HCT116 (cell line): Measurements from ENCODE around the gene ZXDC. TPM values are rescaled to one million over a fixed set of nuclear protein-coding genes. Genes with fewer than 3 reads are reported as not detected.

ENCODE experiments used
- ATAC-seq: fragments of 200-7000 bp; cut with Tn5 transposase; 2 replicates; pipeline ENCODE4 v1.9.1; 2020; ENCODE audit warnings: mild to moderate bottlenecking, moderate library complexity
- BruUV-seq: library from RNA; stranded (reverse); fragments of 400-500 nt; replicated peaks from 2 replicates; lab custom pipeline; 2021; lab: Mats Ljungman, UMichigan
- CTCF ChIA-PET: fragments of 300-600 bp; sonication (Branson Sonifier 250); formaldehyde crosslinking; loops from one replicate; lab custom pipeline; 2021; ENCODE audit warnings: antibody characterized with exemption; lab: Charles Lee
- POLR2A ChIA-PET: fragments of 300-600, 350-600 bp; sonication (Branson Sonifier 250); formaldehyde crosslinking; loops from one replicate; lab custom pipeline; 2021; ENCODE audit warnings: antibody characterized with exemption; lab: Charles Lee
- RAD21 ChIA-PET, 2 experiments: fragments of 300-600 bp; sonication (Branson Sonifier 250); formaldehyde crosslinking; loops; one replicate each; lab custom pipeline; 2023; ENCODE audit warnings: low total read pairs in 2 of 2; ENCODE audit not compliant: uncharacterized antibody in 2 of 2, unreplicated experiment in 2 of 2, low non-redundant PET in 1 of 2; lab: Charles Lee
- DNase-seq: peaks from one replicate; pipeline ENCODE4 v3.0.0-alpha.2; 2010; ENCODE audit warnings: low read depth, low spot score
- H2AFZ ChIP-seq: fragments of 200-600 bp; shearing (Covaris generic), sonication (generic); 2 replicates; pipeline ENCODE4 v1.6.1; 2017; ENCODE audit warnings: low read depth, mixed run types, mixed read lengths, antibody characterized with exemption, low read length; ENCODE audit not compliant: poor library complexity, severe bottlenecking
- H3K27ac ChIP-seq: 2 replicates; pipeline ENCODE4 v1.5.1; 2012; ENCODE audit warnings: low read depth, low read length
- H3K27me3 ChIP-seq: fragments of 200-600 bp; sonication (generic); 2 replicates; pipeline ENCODE4 v1.6.1; 2016; ENCODE audit warnings: mixed run types, low read length, mixed read lengths; ENCODE audit not compliant: insufficient read depth
- H3K36me3 ChIP-seq, 2 experiments: fragments of 200-500 bp in 1 of 2; fragments of 200-600 bp in 1 of 2; sonication (Bioruptor generic) in 1 of 2; sonication (generic) in 1 of 2; 2 replicates each; pipeline versions ENCODE4 v1.5.1 to v1.6.1; 2014 to 2016; ENCODE audit warnings: low read length in 2 of 2, inconsistent platforms in 1 of 2, mixed read lengths in 1 of 2, mixed run types in 1 of 2; ENCODE audit not compliant: insufficient read depth in 2 of 2, control insufficient read depth in 1 of 2
- H3K4me1 ChIP-seq, 2 experiments: fragments of 200-600 bp in 1 of 2; sonication (generic) in 1 of 2; 2 replicates each; pipeline versions ENCODE4 v1.5.1 to v1.6.1; 2012 to 2017; ENCODE audit warnings: low read length in 2 of 2, inconsistent platforms in 1 of 2, mild to moderate bottlenecking in 1 of 2, mixed read lengths in 1 of 2, mixed run types in 1 of 2, moderate library complexity in 1 of 2; ENCODE audit not compliant: insufficient read depth in 2 of 2, control insufficient read depth in 1 of 2
- H3K4me2 ChIP-seq: fragments of 200-600 bp; sonication (generic); 2 replicates; pipeline ENCODE4 v1.6.1; 2017; ENCODE audit warnings: mixed run types, low read length, mixed read lengths
- H3K4me3 ChIP-seq, 2 experiments: fragments of 200-600 bp in 1 of 2; sonication (generic) in 1 of 2; replicated peaks in 1 of 2; 2 replicates each; pipeline ENCODE4 v1.5.1; 2011 to 2016; ENCODE audit warnings: low read length in 2 of 2, control low read depth in 1 of 2, low read depth in 1 of 2, mild to moderate bottlenecking in 1 of 2, mixed read lengths in 1 of 2, mixed run types in 1 of 2
- H3K79me2 ChIP-seq: fragments of 200-600 bp; sonication (generic); 2 replicates; pipeline ENCODE4 v1.6.1; 2017; ENCODE audit warnings: mild to moderate bottlenecking, mixed run types, low read length, moderate library complexity, mixed read lengths; ENCODE audit not compliant: insufficient read depth
- H3K9ac ChIP-seq: fragments of 200-600 bp; sonication (generic); 2 replicates; pipeline ENCODE4 v1.6.1; 2016; ENCODE audit warnings: low read length, mixed read lengths
- H3K9me2 ChIP-seq: fragments of 200-600 bp; sonication (generic), shearing (Covaris generic); 2 replicates; pipeline ENCODE4 v1.6.1; 2017; ENCODE audit warnings: mixed run types, mild to moderate bottlenecking, moderate library complexity; ENCODE audit not compliant: insufficient read depth
- H3K9me3 ChIP-seq, 2 experiments: fragments of 200-500 bp in 1 of 2; fragments of 200-600 bp in 1 of 2; sonication (Bioruptor generic) in 1 of 2; sonication (generic) in 1 of 2; 2 replicates each; pipeline ENCODE4 v1.6.1; 2014 to 2017; ENCODE audit warnings: low read length in 2 of 2, mixed read lengths in 2 of 2, inconsistent platforms in 1 of 2, low read depth in 1 of 2, mild to moderate bottlenecking in 1 of 2, mixed run types in 1 of 2, moderate library complexity in 1 of 2; ENCODE audit not compliant: control insufficient read depth in 1 of 2, insufficient read depth in 1 of 2
- H4K20me1 ChIP-seq: fragments of 200-600 bp; sonication (generic), shearing (Covaris generic); 2 replicates; pipeline ENCODE4 v1.6.1; 2017; ENCODE audit warnings: mixed run types, mild to moderate bottlenecking, moderate library complexity; ENCODE audit not compliant: insufficient read depth
- CEBPB ChIP-seq: IDR thresholded peaks from 2 replicates; pipeline ENCODE4 v1.6.1; 2012; ENCODE audit warnings: low read depth
- ELF1 ChIP-seq: IDR thresholded peaks from 2 replicates; pipeline ENCODE4 v1.6.1; 2012; ENCODE audit warnings: low read depth, borderline replicate concordance
- POLR2AphosphoS5 ChIP-seq: IDR thresholded peaks from 2 replicates; pipeline ENCODE4 v1.6.1; 2011; ENCODE audit warnings: mild to moderate bottlenecking, low read depth, low read length, moderate library complexity
- SIN3A ChIP-seq: IDR thresholded peaks from 2 replicates; pipeline ENCODE4 v1.6.1; 2012; ENCODE audit warnings: low read depth
- SRF ChIP-seq: IDR thresholded peaks from 2 replicates; pipeline ENCODE4 v1.6.1; 2012; ENCODE audit warnings: low read depth
- TCF7L2 ChIP-seq: IDR thresholded peaks from 2 replicates; pipeline ENCODE4 v1.7.0; 2011; ENCODE audit warnings: borderline replicate concordance, inconsistent platforms; ENCODE audit not compliant: insufficient read depth, insufficient read length; ENCODE audit errors: extremely low read depth
- YY1 ChIP-seq: IDR thresholded peaks from 2 replicates; pipeline ENCODE4 v1.6.1; 2011; ENCODE audit warnings: low read length, low read depth, moderate library complexity, mild to moderate bottlenecking; ENCODE audit not compliant: insufficient replicate concordance; ENCODE audit errors: extremely low read depth
- ZBTB33 ChIP-seq: IDR thresholded peaks from 2 replicates; pipeline ENCODE4 v1.6.1; 2011; ENCODE audit warnings: mild to moderate bottlenecking, low read length, moderate library complexity; ENCODE audit not compliant: insufficient replicate concordance; ENCODE audit errors: extremely low read depth
- ZFX ChIP-seq: fragments of 450-650 bp; IDR thresholded peaks from 2 replicates; pipeline ENCODE4 v1.6.1; 2017
- ZNF274 ChIP-seq: fragments of 200-500 bp; sonication (Bioruptor generic); IDR thresholded peaks from 2 replicates; pipeline ENCODE4 v1.6.1; 2014; ENCODE audit warnings: mild to moderate bottlenecking, low read depth, low read length, inconsistent platforms
- intact Hi-C: fragments of 100-400 bp; cut with micrococcal nuclease; formaldehyde crosslinking; loops from 2 replicates; pipeline ENCODE4 v1.10.0; 2022
- total RNA-seq: library from RNA; stranded (reverse); gene quantifications from one replicate; pipeline ENCODE4 v1.2.1, GENCODE V29; 2021; ENCODE audit not compliant: unreplicated experiment

The ZXDC gene
- total RNA-seq, 1 experiment from 2014 or later, result 29.9 TPM

GRCh38 chr3:126501736-126502135 lies 26.0 kb upstream of the ZXDC start:
- Histone ChIP-seq H3K36me3 (no peaks in the 10 kb centered on the region), H3K9me3 (no peaks in the 10 kb centered on the region), H3K9ac (no peak overlapping the region), H3K4me2 (no peak overlapping the region), H4K20me1 (no peaks in the 10 kb centered on the region), H3K4me1 (no peaks in the 10 kb centered on the region), H3K9me2 (no peaks in the 10 kb centered on the region), H3K4me3 (no peak overlapping the region), H3K79me2 (no peaks in the 10 kb centered on the region), H2AFZ (no peak overlapping the region), H3K27me3 (peaks cover 7% of the 10 kb centered on the region; the same call in 1 of the 2 replicates), H3K27ac (no peak overlapping the region)
- ChIA-PET RAD21 (no interaction called here), POLR2A (no interaction called here), CTCF (no interaction called here)
- no TSS peak for BruUV-seq
- no peak for DNase-seq
- no peak for ATAC-seq
- intact Hi-C loops, result no loop called here
- TF ChIP-seq ZFX (no peak), YY1 (no peak), CEBPB (no peak), SRF (no peak), TCF7L2 (no peak), ELF1 (no peak), POLR2AphosphoS5 (no peak), SIN3A (no peak), ZNF274 (no peak), ZBTB33 (no peak)
